GM06990 (cell line): ENCODE measurements around the gene IL36A.

Source experiments
- DNase-seq: peaks from one replicate; pipeline ENCODE4 v3.0.0-alpha.2; 2011; ENCODE audit not compliant: insufficient read length; ENCODE audit errors: extremely low read depth
- H3K27me3 ChIP-seq: replicated peaks from 2 replicates; pipeline ENCODE4 v1.6.0; 2011; ENCODE audit warnings: low read length; ENCODE audit not compliant: control insufficient read depth, insufficient read depth
- H3K36me3 ChIP-seq: 2 replicates; pipeline ENCODE4 v1.5.1; 2011; ENCODE audit warnings: low read length; ENCODE audit not compliant: control insufficient read depth, insufficient read depth
- H3K4me3 ChIP-seq: replicated peaks from 2 replicates; pipeline ENCODE4 v1.5.1; 2011; ENCODE audit warnings: low read depth, mild to moderate bottlenecking, control low read depth, low read length
- TF ChIP-seq, protein P1 (sequence below): IDR thresholded peaks from 2 replicates; pipeline ENCODE4 v1.5.1; 2011; ENCODE audit warnings: low read length, control low read depth, mild to moderate bottlenecking, inconsistent platforms; ENCODE audit not compliant: insufficient read depth, poor library complexity, severe bottlenecking

IL36A gene

DNA sequence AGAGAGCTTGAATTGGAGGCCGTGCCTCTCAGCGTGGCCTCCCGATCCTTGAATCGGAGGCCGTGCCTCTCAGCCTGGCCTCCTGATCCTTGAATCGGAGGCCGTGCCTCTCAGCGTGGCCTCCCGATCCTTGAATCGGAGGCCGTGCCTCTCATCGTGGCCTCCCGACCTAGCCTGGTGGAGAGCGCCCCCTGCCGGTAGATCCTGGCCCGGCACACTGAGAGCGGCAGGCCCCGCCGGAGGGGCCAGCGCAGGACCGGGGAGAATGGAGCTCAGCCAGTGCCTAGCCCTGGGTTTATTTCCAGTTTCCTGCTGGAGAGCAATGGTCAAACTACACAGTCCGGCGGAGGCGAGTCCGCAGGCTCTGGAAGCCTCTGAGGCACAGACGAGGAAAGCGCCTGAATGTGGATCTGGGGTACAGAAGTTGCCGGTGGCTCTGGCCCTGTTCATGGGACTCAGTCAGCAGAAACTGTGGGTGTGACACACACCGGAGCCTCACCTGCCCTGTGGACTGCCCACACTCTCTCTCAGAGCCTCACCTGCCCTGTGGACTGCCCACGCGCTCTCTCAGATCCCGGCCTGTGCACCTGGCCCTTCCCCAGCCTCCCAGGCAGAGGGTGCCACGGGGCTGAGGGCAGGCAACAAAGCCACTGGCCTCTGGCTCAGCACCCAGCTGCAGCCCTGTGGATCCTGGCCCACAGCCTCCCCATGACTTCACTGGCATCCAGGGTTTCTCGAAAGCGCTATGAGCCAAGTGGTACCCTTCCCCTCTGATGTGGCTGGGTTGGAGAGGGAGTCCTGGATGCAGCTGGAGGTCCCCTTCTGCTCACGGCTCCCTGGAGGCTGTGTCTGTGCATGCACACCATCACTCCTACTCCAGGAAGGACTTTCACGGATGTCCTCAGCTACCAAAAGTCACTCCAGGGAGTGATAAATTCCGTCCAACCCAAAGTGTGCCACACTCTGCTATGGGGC, 45.9 kb downstream of the IL36A start:
- Histone ChIP-seq H3K4me3 (no peak overlapping the region), H3K27me3 (no peaks in the 10 kb centered on the region), H3K36me3 (no peaks in the 10 kb centered on the region)
- TF ChIP-seq, protein P1, sequence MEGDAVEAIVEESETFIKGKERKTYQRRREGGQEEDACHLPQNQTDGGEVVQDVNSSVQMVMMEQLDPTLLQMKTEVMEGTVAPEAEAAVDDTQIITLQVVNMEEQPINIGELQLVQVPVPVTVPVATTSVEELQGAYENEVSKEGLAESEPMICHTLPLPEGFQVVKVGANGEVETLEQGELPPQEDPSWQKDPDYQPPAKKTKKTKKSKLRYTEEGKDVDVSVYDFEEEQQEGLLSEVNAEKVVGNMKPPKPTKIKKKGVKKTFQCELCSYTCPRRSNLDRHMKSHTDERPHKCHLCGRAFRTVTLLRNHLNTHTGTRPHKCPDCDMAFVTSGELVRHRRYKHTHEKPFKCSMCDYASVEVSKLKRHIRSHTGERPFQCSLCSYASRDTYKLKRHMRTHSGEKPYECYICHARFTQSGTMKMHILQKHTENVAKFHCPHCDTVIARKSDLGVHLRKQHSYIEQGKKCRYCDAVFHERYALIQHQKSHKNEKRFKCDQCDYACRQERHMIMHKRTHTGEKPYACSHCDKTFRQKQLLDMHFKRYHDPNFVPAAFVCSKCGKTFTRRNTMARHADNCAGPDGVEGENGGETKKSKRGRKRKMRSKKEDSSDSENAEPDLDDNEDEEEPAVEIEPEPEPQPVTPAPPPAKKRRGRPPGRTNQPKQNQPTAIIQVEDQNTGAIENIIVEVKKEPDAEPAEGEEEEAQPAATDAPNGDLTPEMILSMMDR: no peak
- DNase-seq: no peak

- TF ChIP-seq, protein P1: no peak
- Histone ChIP-seq H3K36me3 (no peaks in the 10 kb centered on the region), H3K4me3 (no peak within 1 kb of the TSS), H3K27me3 (no peaks in the 10 kb centered on the region)
- DNase-seq: no peak
Measured at GRCh38 chr2:113052396-113052917, 47.2 kb downstream of the IL36A start, which contains the start of gene IL36B. Gene IL36B, minus strand, starts transcription at chr2:113052867.

GRCh38 chr2:113053666-113054065, 48.4 kb downstream of the IL36A start:
- TF ChIP-seq, protein P1: no peak
- no peaks in the 10 kb centered on the region for H3K36me3 ChIP-seq
- DNase-seq: no peak
- H3K4me3 ChIP-seq: no peak overlapping the region
- H3K27me3 ChIP-seq: no peaks in the 10 kb centered on the region

GRCh38 chr2:113054066-113054465, 48.8 kb downstream of the IL36A start:
- H3K36me3 ChIP-seq: no peaks in the 10 kb centered on the region
- no peak overlapping the region for H3K4me3 ChIP-seq
- no peaks in the 10 kb centered on the region for H3K27me3 ChIP-seq
- TF ChIP-seq, protein P1: no peak
- no peak for DNase-seq

GRCh38 chr2:113056521-113056920, 51.3 kb downstream of the IL36A start:
- Histone ChIP-seq H3K27me3 (no peaks in the 10 kb centered on the region), H3K36me3 (no peaks in the 10 kb centered on the region), H3K4me3 (no peak overlapping the region)
- no peak for DNase-seq
- TF ChIP-seq, protein P1: no peak
